ENCODE results near the gene BCAS1. TPM values are rescaled to one million over a fixed set of nuclear protein-coding genes. Genes with fewer than 3 reads are reported as not detected.

The BCAS1 gene
- polyA plus RNA-seq, 1 of the 3 experiments (the other 2 are of a cell fraction): not detected

DNA sequence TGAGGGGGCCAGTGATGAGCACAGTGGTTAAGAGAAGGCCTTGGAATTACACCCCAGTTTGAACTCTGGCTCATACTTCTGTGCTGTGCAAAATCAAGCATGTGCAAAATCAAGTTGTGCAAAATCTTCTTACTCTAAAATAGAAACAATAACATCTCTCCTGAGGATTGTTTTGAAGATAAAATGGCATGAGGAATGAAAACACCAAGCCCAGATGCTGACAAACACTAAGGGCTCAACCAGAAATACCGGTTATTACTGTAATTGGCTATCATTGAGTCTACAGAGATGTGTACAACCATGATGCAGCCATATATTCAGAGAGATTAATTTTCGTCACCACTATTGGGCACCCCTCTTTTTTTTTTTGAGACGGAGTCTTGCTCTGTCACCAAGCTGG is 5.9 kb upstream of the BCAS1 start (continued):
- TF ChIP-seq REST (IDR thresholded peaks at IDR 0.05; ENCODE audit: low read depth, low read length) (no peak), RCOR1 (IDR thresholded peaks at IDR 0.05; ENCODE audit: low read length) (no peak), RXRA (IDR thresholded peaks at IDR 0.05; ENCODE audit: borderline replicate concordance, low read depth) (no peak), EZH2phosphoT487 (IDR thresholded peaks at IDR 0.05; ENCODE audit: borderline replicate concordance, low read depth) (no peak)

DNA sequence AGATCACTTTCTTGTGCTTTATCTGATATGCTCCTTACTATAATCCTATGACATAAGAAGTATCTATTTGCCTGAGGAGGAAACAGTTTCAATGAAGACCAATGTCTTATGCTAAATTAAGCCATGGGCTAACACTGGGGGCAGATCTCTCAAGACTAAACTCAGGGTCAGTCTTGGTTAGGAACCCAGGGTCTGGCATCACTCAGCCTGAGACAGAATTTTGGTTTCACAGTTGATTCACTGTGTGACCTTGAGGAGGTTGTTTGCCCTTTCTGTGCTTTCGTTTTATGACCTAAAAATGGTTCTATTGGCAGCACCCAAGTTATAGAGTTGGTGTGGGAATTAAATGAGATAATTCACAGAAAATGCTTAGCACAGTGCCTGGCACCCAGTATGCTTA is 4.9 kb upstream of the BCAS1 start:
- Histone ChIP-seq H3F3A (replicated peaks; ENCODE audit: insufficient read depth) (no peaks in the 10 kb centered on the region), H3K9ac (no peak overlapping the region), H3K27ac (ENCODE audit: low read depth in 2 of 2, low read length in 1 of 2) (no peak overlapping the region), H3K27me3 (ENCODE audit: insufficient read depth) (no peaks in the 10 kb centered on the region), H3K36me3 (replicated peaks in 1 of 2; ENCODE audit: control insufficient read depth in 1 of 2, insufficient read depth in 2 of 2, low read length in 1 of 2) (no peaks in the 10 kb centered on the region), H3K4me1 (ENCODE audit: control insufficient read depth in 1 of 2, insufficient read depth in 2 of 2, low read depth in 1 of 2, low read length in 1 of 2) (no peaks in the 10 kb centered on the region; a peak in 2 of 4 replicates), H3K4me2 (no peak overlapping the region), H2AFZ (ENCODE audit: low read depth) (no peak overlapping the region), H3K4me3 (ENCODE audit: low read depth in 2 of 2, low read length in 1 of 2) (no peak overlapping the region), H3K79me2 (ENCODE audit: insufficient read depth) (no peaks in the 10 kb centered on the region), H3K9me3 (no peaks in the 10 kb centered on the region), H4K20me1 (ENCODE audit: insufficient read depth) (no peaks in the 10 kb centered on the region), H3K9me2 (no peaks in the 10 kb centered on the region)
- ChIA-PET POLR2A (no interaction called here), CTCF (interaction anchor here (1.2 kb wide), 1 partner anchor 13 kb away, joined by 4 read pairs; no protein-coding TSS in a partner anchor)
- DNase-seq: no peak
- TF ChIP-seq CHD2 (IDR thresholded peaks at IDR 0.05; ENCODE audit: low read length, partially characterized antibody) (no peak), REST (IDR thresholded peaks at IDR 0.05; ENCODE audit: low read depth, low read length) (no peak), NRF1 (IDR thresholded peaks at IDR 0.05; ENCODE audit: low read depth, low read length) (no peak), EZH2phosphoT487 (IDR thresholded peaks at IDR 0.05; ENCODE audit: borderline replicate concordance, low read depth) (no peak), ELF1 (IDR thresholded peaks at IDR 0.05) (no peak), MXI1 (IDR thresholded peaks at IDR 0.05; ENCODE audit: low read depth, low read length) (no peak), TEAD4 (IDR thresholded peaks at IDR 0.05; ENCODE audit: borderline replicate concordance, insufficient read depth) (no peak), JUND (IDR thresholded peaks at IDR 0.05) (no peak), NFIC (IDR thresholded peaks at IDR 0.05; ENCODE audit: borderline replicate concordance) (no peak), FOXJ3 (CRISPR knock-in tag; IDR thresholded peaks at IDR 0.05) (no peak), TAF1 (IDR thresholded peaks at IDR 0.05; ENCODE audit: borderline replicate concordance, low read depth, low read length) (no peak), POLR2AphosphoS5 (IDR thresholded peaks at IDR 0.05; ENCODE audit: low read depth, low read length) (no peak)
- TF ChIP-seq, protein P1, sequence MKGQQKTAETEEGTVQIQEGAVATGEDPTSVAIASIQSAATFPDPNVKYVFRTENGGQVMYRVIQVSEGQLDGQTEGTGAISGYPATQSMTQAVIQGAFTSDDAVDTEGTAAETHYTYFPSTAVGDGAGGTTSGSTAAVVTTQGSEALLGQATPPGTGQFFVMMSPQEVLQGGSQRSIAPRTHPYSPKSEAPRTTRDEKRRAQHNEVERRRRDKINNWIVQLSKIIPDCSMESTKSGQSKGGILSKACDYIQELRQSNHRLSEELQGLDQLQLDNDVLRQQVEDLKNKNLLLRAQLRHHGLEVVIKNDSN (IDR thresholded peaks at IDR 0.05; ENCODE audit: borderline replicate concordance, low read depth): no peak
- TF ChIP-seq, protein P2, sequence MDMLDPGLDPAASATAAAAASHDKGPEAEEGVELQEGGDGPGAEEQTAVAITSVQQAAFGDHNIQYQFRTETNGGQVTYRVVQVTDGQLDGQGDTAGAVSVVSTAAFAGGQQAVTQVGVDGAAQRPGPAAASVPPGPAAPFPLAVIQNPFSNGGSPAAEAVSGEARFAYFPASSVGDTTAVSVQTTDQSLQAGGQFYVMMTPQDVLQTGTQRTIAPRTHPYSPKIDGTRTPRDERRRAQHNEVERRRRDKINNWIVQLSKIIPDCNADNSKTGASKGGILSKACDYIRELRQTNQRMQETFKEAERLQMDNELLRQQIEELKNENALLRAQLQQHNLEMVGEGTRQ (IDR thresholded peaks at IDR 0.05; ENCODE audit: borderline replicate concordance, low read depth, low read length): no peak
- WGBS (ENCODE audit: low lambda C conversion rate): 11% methylated on average over 1 of the region's 1 CpG

Measured in SK-N-SH (cell line).